Heart left ventricle (tissue), 13 donors: Measurements from ENCODE around the gene DLGAP5.

ENCODE experiments used
- CTCF ChIP-seq, 12 donors: fragments of 200-600 bp; sonication (generic) in 4 of 12; IDR thresholded peaks; one replicate each; pipeline versions ENCODE4 v1.5.0 to v1.8.0; 2018 to 2022; ENCODE audit warnings: antibody characterized with exemption in 12 of 12, mild to moderate bottlenecking in 5 of 12
- POLR2A ChIP-seq, 2 donors: fragments of 450-650 bp; IDR thresholded peaks; one replicate each; pipeline ENCODE4 v1.6.1; 2017; ENCODE audit warnings: antibody characterized with exemption in 2 of 2, mild to moderate bottlenecking in 2 of 2, moderate library complexity in 2 of 2
- donor health status: ischemic (EF 13 %, LVEDD 7.1; RV severe dilation, severe dysfunction).
- donor health status: DM: no; HTN: yes; CAD: no.
- donor health status: DM: no; HTN: no; CAD: no.
- donor health status: ischemic (EF 25% LVEDD 6.9; RV normal size, moderate dysfunction).
- donor health status: ischemic (EF 25% LVEDD 5.7; RV mildly dilated, moderate dysfunction).
- donor health status: ischemic (EF 35%, LVEDD 5.7; RV mildly dilated, moderate dysfunction).
- donor health status: nonischemic (EF 11% LVEDD 7.7; RV severe dilation, severe dysfunction).
- donor health status: DM: yes; HTN: yes; CAD: no.
- donor health status: PGD.
- donor health status: ischemic (EF 29% LVEDD 5.4; RV normal size, mild dysfunction).
- donor health status: nonischemic (EF 23%, LVEDD 6.1; RV moderate dilation, normal function).

DNA sequence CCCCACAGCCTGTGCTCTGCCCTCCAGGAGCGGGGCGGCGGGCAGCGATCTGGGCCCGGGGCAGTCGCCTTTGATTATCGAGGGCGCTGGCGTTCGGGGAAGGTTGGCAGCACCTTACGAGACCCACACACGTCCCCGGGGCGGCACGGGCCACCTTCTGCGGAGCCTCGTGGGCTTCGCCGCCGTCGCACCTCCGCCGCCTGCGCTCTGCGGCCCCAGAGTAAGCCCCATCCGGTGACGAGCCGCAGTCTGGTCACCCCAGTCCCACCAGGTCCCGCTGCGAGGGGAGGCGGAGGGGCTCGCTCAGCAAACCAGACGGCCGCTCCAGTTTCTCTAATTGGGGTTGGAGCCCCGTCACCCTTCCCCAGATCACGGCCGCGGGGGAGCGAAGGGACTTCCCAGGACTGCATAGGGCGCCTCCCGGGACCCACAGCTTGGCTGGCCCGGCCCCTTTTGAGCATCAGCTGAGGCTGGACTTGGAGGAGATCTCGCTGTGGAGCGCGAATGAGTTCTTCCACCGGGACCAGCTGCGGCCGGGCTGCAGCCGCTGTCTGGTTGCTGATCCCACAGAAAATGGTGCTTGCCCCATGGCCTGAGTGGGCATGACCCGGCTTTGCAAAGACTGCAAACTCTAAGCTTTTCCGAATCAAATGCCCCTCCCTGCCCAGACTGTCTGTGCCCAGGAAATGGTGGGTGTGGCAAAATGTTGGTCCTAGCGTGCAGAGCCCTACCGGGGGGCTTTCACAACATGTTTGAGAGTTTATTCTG lies 61.8 kb downstream of the DLGAP5 start:
- TF ChIP-seq CTCF (IDR thresholded peaks at IDR 0.05) (no peak), POLR2A (IDR thresholded peaks at IDR 0.05) (no peak)
